ENCODE results near the gene CKAP4. TPM values are rescaled to one million over a fixed set of nuclear protein-coding genes. Genes with fewer than 3 reads are reported as not detected.

CKAP4 gene
- total and polyA plus RNA-seq, 4 donors, result 15.3 to 82.6 (median 65.2) TPM

- 85 to 88% methylated on average over 4 of the region's 4 CpGs for WGBS, 2 donors
- no peak overlapping the region for H3K27ac ChIP-seq (ENCODE audit: low read depth in 1 of 2, low read length in 1 of 2)
- H3K4me1 ChIP-seq (ENCODE audit: control insufficient read depth in 5 of 5, insufficient read depth in 5 of 5, low read length in 5 of 5), result peaks cover 0 to 1% (median 0%) of the 10 kb centered on the region in 5 donors
- no peaks in the 10 kb centered on the region for H3K27me3 ChIP-seq (ENCODE audit: control insufficient read depth in 3 of 3, insufficient read depth in 3 of 3, low read length in 2 of 3)
- DNase-seq (no peak), ATAC-seq (ENCODE audit: insufficient read depth, low FRiP score) (no peak)
- H3K4me3 ChIP-seq, result no peak overlapping the region
- TF ChIP-seq CTCF (IDR thresholded peaks at IDR 0.05; ENCODE audit: control extremely low read depth, extremely low read depth), result no peak
- H3K9me3 ChIP-seq (ENCODE audit: control insufficient read depth in 4 of 4, insufficient read depth in 3 of 4, low read length in 3 of 4), result peaks cover 0 to 3% (median 0%) of the 10 kb centered on the region in 4 donors
- H3K9ac ChIP-seq (ENCODE audit: insufficient read depth in 1 of 2, low read length in 2 of 2), result no peak overlapping the region
- H3K36me3 ChIP-seq (ENCODE audit: control insufficient read depth in 4 of 4, insufficient read depth in 4 of 4, low read length in 4 of 4), result no peaks in the 10 kb centered on the region
Measured at GRCh38 chr12:106258226-106258625, 10.4 kb upstream of the CKAP4 start.

- Histone ChIP-seq H3K4me1 (ENCODE audit: control insufficient read depth in 5 of 5, insufficient read depth in 5 of 5, low read length in 5 of 5) (peaks cover 0 to 1% (median 0%) of the 10 kb centered on the region in 5 donors), H3K9ac (ENCODE audit: insufficient read depth in 1 of 2, low read length in 2 of 2) (no peak overlapping the region), H3K27me3 (ENCODE audit: control insufficient read depth in 3 of 3, insufficient read depth in 3 of 3, low read length in 2 of 3) (no peaks in the 10 kb centered on the region), H3K27ac (ENCODE audit: low read depth in 1 of 2, low read length in 1 of 2) (no peak overlapping the region), H3K9me3 (ENCODE audit: control insufficient read depth in 4 of 4, insufficient read depth in 3 of 4, low read length in 3 of 4) (peaks cover 0 to 3% (median 0%) of the 10 kb centered on the region in 4 donors), H3K36me3 (ENCODE audit: control insufficient read depth in 4 of 4, insufficient read depth in 4 of 4, low read length in 4 of 4) (no peaks in the 10 kb centered on the region), H3K4me3 (no peak overlapping the region)
- ATAC-seq (ENCODE audit: insufficient read depth, low FRiP score) (no peak), DNase-seq (no peak)
- no peak for TF ChIP-seq CTCF (IDR thresholded peaks at IDR 0.05; ENCODE audit: control extremely low read depth, extremely low read depth)
Measured at GRCh38 chr12:106256524-106256923, 8.7 kb upstream of the CKAP4 start.

GRCh38 chr12:106255952-106256351 is 8.1 kb upstream of the CKAP4 start:
- Histone ChIP-seq H3K9ac (ENCODE audit: insufficient read depth in 1 of 2, low read length in 2 of 2) (no peak overlapping the region), H3K27ac (ENCODE audit: low read depth in 1 of 2, low read length in 1 of 2) (no peak overlapping the region), H3K27me3 (ENCODE audit: control insufficient read depth in 3 of 3, insufficient read depth in 3 of 3, low read length in 2 of 3) (no peaks in the 10 kb centered on the region), H3K36me3 (ENCODE audit: control insufficient read depth in 4 of 4, insufficient read depth in 4 of 4, low read length in 4 of 4) (no peaks in the 10 kb centered on the region), H3K4me1 (ENCODE audit: control insufficient read depth in 5 of 5, insufficient read depth in 5 of 5, low read length in 5 of 5) (peaks cover 0 to 1% (median 0%) of the 10 kb centered on the region in 5 donors), H3K4me3 (no peak overlapping the region), H3K9me3 (ENCODE audit: control insufficient read depth in 4 of 4, insufficient read depth in 3 of 4, low read length in 3 of 4) (peaks cover 0 to 3% (median 0%) of the 10 kb centered on the region in 4 donors)
- no peak for TF ChIP-seq CTCF (IDR thresholded peaks at IDR 0.05; ENCODE audit: control extremely low read depth, extremely low read depth)
- ATAC-seq (ENCODE audit: insufficient read depth, low FRiP score), result no peak
- DNase-seq, result no peak
- WGBS, 2 donors, result 67 to 83% methylated on average over 5 of the region's 5 CpGs

GRCh38 chr12:106255493-106255892 is 7.7 kb upstream of the CKAP4 start:
- Histone ChIP-seq H3K4me1 (ENCODE audit: control insufficient read depth in 5 of 5, insufficient read depth in 5 of 5, low read length in 5 of 5) (peaks cover 0 to 1% (median 0%) of the 10 kb centered on the region in 5 donors), H3K9me3 (ENCODE audit: control insufficient read depth in 4 of 4, insufficient read depth in 3 of 4, low read length in 3 of 4) (peaks cover 0 to 3% (median 0%) of the 10 kb centered on the region in 4 donors), H3K27ac (ENCODE audit: low read depth in 1 of 2, low read length in 1 of 2) (no peak overlapping the region), H3K36me3 (ENCODE audit: control insufficient read depth in 4 of 4, insufficient read depth in 4 of 4, low read length in 4 of 4) (no peaks in the 10 kb centered on the region), H3K4me3 (no peak overlapping the region), H3K27me3 (ENCODE audit: control insufficient read depth in 3 of 3, insufficient read depth in 3 of 3, low read length in 2 of 3) (no peaks in the 10 kb centered on the region), H3K9ac (ENCODE audit: insufficient read depth in 1 of 2, low read length in 2 of 2) (no peak overlapping the region)
- no peak for ATAC-seq (ENCODE audit: insufficient read depth, low FRiP score)
- WGBS, 2 donors, result 88 to 91% methylated on average over 3 of the region's 3 CpGs
- no peak for DNase-seq
- no peak for TF ChIP-seq CTCF (IDR thresholded peaks at IDR 0.05; ENCODE audit: control extremely low read depth, extremely low read depth)

Measured in lung (tissue), 12 donors.